ENCODE results near the gene ADGRF1.

ADGRF1 gene

DNA sequence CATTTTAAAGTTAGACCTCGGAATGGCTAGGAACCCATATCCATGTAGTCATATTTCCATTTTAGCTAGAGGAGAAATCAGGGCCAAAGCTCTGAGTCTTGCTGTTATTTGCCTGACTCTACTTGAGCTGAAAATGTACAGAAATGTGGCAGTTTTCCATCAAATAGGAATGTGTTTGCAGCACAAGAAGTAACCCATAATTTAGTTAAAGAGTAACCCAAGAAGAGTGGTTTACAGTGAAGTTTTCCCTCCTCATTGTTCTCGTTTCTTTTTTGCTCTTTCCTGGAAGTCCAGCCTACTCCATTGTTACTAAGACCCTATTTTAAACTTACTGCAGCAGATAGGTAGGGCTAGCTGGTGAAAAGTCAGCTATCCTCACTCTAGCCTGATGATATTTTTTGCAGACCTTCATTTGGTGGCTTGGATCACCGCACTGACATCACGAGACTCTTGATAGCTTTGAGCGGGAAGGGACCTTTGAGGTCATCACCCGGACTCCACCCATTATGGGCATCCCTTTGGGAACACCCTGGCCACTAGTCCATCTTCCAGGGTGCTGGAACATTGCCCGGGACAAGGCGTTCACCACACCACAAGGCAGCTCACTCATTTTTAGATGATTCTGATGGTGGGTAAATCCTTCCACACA is 92.4 kb downstream of the ADGRF1 start:
- TF ChIP-seq, protein P1, sequence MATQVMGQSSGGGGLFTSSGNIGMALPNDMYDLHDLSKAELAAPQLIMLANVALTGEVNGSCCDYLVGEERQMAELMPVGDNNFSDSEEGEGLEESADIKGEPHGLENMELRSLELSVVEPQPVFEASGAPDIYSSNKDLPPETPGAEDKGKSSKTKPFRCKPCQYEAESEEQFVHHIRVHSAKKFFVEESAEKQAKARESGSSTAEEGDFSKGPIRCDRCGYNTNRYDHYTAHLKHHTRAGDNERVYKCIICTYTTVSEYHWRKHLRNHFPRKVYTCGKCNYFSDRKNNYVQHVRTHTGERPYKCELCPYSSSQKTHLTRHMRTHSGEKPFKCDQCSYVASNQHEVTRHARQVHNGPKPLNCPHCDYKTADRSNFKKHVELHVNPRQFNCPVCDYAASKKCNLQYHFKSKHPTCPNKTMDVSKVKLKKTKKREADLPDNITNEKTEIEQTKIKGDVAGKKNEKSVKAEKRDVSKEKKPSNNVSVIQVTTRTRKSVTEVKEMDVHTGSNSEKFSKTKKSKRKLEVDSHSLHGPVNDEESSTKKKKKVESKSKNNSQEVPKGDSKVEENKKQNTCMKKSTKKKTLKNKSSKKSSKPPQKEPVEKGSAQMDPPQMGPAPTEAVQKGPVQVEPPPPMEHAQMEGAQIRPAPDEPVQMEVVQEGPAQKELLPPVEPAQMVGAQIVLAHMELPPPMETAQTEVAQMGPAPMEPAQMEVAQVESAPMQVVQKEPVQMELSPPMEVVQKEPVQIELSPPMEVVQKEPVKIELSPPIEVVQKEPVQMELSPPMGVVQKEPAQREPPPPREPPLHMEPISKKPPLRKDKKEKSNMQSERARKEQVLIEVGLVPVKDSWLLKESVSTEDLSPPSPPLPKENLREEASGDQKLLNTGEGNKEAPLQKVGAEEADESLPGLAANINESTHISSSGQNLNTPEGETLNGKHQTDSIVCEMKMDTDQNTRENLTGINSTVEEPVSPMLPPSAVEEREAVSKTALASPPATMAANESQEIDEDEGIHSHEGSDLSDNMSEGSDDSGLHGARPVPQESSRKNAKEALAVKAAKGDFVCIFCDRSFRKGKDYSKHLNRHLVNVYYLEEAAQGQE (IDR thresholded peaks at IDR 0.05; ENCODE audit: insufficient replicate concordance, low read depth) = no peak
- TF ChIP-seq SPI1 (IDR thresholded peaks at IDR 0.05; ENCODE audit: borderline replicate concordance, low read depth) = no peak
- TF ChIP-seq POLR2AphosphoS5 (IDR thresholded peaks at IDR 0.05; ENCODE audit: low read depth) = no peak
- TF ChIP-seq CTCF (IDR thresholded peaks at IDR 0.05; ENCODE audit: insufficient read depth, low read length) = no peak
- Histone ChIP-seq H3K4me3 (replicated peaks; ENCODE audit: insufficient read depth, low read length) (no peak overlapping the region), H3K27me3 (ENCODE audit: insufficient read depth, poor library complexity, severe bottlenecking) (peaks cover 2% of the 10 kb centered on the region), H3K27ac (replicated peaks) (no peak overlapping the region)
- no peak for DNase-seq (ENCODE audit: low read depth in 1 of 2, low spot score in 1 of 2)

- H3K4me3 ChIP-seq (replicated peaks; ENCODE audit: insufficient read depth, low read length) = no peak overlapping the region
- H3K27me3 ChIP-seq (ENCODE audit: insufficient read depth, poor library complexity, severe bottlenecking) = peaks cover 2% of the 10 kb centered on the region
- no peak overlapping the region for H3K27ac ChIP-seq (replicated peaks)
- DNase-seq (ENCODE audit: low read depth in 1 of 2, low spot score in 1 of 2) = no peak
- TF ChIP-seq SPI1 (IDR thresholded peaks at IDR 0.05; ENCODE audit: borderline replicate concordance, low read depth) = no peak
- TF ChIP-seq, protein P1 (IDR thresholded peaks at IDR 0.05; ENCODE audit: insufficient replicate concordance, low read depth) = no peak
Observed at GRCh38 chr6:46948699-46949098, 93.4 kb downstream of the ADGRF1 start.

Measured in HL-60 (cell line).